OCI-M1 (cell line): Measurements from ENCODE around the gene NFKB2.

ENCODE experiments used
- DNase-seq: peaks from one replicate; lab custom pipeline; 2025; lab: John Stamatoyannopoulos, UW

NFKB2 gene

DNA sequence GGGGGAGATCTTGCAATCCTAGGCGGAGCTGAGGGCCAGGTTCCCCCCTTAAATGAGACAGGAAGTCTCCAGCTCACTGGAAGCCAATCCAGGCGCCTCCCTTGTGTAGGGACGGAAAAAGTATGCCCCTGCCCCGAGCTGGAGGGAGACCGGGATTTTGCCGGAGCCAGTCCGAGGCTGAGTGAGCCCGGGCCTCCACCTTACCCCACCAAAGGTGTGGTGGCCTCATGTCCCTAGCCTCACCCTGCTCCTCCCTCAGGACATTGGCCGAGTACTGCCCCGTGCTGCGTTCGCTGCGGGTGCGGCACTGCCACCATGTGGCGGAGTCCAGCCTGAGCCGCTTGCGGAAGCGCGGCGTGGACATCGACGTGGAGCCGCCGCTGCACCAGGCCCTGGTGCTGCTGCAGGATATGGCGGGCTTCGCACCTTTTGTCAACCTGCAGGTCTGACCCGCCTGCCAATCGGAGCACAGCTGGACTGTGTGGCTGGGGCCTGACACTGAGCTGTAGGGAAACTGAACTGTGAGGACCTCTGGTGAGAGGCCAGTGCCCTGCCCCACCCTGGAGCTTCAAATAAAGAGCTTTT lies 27.1 kb downstream of the NFKB2 start:
- DNase-seq, result peak; percentile 93

DNA sequence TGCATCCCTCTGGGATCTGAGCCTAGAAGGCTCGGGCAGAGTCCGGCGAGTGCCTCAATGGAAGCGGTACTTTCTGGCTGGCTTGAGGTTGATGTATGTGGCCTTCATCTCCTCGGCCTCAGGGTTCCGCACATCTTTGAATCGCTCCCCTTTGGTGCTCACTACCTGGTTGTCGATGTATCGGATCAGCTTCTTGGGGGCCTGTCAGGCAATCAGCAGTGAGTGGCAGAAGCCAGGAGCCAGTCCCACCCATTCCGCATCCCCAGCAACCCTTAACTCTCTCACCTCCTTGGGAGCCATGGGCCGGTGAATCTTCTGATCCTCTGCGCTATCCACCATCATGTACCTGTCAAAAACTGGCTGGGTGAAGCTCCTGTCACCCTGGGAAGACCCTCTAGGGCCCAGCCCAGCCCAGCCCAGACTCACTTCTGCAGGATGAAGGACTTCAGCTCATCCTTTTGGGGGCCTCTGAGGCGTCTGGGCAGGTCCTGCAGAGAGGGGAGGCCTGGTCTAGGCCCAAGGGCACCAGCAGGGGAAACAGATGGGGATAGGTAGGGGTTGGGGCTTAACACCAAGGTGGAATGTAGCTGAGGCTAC lies 28.0 kb downstream of the NFKB2 start:
- no peak for DNase-seq

DNA sequence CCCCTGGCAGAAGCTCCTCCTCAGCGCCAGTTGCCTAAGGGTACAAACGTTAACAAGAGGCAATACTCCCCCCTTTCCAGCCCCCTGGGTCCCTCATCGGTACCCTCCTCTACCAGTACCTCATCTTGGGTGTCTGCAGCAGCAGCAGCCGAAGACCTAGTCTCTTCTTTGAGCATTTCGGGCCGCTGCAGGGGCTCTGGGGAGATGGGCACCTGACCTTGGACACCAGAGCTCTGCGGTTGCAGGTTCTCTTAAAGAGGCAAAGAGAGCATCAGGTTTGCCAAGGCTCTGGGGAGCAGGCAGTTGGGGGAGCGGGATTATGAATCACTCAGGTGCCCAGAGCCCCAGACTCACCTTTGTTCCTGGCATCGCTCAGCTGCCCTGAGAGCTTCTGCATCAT lies 28.6 kb downstream of the NFKB2 start:
- no peak for DNase-seq

DNA sequence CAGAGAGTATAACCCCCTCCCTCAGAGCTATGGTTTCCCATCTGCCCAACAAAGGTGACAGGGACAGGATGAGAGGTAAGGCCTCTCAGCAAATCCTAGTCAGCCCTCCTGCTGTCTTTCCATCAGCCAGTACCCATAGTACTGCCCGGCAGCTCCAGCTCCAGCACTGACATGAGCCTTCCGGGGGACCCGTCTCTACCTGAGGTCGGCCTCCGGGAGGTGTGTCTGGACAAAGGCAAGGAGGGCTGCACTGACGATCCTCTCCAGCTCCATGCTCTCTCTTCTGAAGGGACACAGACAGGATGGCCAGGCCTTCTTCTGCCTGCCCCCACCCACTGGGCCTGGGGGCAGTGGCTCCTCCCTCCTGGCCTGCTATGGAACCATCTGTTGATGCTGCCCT lies 29.4 kb downstream of the NFKB2 start:
- no peak for DNase-seq

DNA sequence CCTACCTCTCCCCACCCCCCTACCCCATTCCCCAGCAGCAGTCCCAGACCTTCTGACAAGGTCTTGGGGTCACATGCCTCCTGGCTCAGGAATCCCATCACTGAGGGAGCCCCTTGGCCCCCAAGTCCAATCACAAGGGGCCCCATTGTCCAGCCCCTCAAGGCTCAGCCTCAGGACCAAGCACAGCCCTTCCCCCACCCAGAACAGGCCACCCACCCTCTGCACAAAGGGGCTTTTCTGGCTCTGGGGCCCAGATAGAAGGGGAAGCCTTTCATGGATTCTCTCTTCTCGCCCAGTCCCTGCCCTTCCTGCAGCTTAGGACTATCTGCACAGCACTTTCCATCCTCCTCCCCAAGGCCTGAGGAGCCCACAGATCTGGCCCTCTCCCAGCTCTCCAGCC lies 29.9 kb downstream of the NFKB2 start:
- DNase-seq, result no peak

DNA sequence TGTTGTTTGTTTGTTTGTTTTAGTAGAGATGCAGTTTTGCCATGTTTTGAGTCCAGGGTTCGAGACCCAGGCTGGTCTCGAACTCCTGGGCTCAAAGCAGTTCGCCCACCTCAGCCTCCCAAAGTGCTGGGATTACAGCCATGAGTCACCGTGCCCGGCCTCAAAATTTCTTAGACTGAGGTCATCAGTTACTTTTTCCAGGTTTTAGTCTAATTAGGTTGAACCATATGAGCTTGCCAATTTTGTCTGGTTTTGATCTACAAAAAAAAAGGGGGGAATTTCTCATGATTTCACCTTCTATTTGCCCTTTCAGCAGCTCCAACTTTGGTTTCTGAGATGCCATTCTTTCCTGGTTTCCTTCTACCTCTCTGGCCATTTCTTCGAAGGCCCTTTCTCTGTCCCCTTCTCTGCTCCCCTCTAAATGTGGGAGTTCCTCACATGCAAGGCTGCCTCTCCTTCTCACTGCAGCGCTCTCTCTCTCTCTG lies 31.3 kb downstream of the NFKB2 start:
- no peak for DNase-seq

DNA sequence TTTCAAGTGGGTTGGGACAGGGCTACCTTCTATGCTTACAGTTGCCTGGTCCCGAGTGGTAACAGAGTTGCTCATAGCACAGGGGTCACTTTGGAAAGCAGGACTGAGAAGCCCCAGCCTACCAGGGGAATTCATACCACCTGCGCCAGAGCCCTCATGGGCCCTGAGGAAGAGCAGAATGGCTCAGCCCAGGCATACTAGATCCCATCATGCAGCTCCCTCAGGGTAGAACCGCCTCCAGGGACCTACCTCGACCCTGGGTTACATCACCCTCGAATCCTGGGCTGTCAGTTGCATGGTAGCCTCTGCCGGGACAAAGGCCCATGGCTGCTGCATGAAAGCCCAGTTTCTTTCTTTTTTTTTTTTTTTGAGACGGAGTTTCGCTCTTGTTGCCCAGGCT lies 34.0 kb downstream of the NFKB2 start:
- DNase-seq, result no peak

DNA sequence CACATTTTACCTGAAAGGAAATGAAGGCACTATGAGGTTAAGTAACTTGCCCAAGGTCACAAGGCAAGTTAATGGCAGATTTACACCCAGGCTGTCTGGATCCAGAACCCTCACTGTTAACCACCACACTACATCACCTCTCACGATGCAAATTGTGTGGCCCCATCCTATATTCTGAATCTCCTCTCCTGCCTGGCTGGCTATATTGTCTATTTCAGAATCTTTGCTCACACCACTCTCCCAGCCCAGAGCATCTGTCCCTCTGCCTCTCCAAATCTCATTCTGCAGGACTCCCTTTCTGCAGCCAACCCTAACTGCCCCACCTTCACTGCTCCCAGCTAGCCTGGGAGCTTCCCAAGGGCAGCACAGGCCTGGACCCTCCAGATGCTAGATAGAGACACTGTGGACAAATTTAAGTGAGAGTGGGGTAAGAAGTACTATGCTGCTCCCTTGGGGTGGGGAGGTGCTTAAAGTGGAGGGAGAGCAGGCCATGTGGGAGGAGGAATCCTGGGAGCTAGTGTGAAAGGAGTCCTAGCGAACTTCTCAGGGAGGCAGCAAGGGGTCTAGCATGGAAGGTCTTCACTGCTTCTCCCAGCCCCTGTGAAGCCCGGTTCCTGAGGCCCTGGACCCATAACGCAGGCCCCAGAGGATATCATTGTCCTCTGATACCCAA lies 36.1 kb downstream of the NFKB2 start:
- peak; percentile 70 for DNase-seq

DNA sequence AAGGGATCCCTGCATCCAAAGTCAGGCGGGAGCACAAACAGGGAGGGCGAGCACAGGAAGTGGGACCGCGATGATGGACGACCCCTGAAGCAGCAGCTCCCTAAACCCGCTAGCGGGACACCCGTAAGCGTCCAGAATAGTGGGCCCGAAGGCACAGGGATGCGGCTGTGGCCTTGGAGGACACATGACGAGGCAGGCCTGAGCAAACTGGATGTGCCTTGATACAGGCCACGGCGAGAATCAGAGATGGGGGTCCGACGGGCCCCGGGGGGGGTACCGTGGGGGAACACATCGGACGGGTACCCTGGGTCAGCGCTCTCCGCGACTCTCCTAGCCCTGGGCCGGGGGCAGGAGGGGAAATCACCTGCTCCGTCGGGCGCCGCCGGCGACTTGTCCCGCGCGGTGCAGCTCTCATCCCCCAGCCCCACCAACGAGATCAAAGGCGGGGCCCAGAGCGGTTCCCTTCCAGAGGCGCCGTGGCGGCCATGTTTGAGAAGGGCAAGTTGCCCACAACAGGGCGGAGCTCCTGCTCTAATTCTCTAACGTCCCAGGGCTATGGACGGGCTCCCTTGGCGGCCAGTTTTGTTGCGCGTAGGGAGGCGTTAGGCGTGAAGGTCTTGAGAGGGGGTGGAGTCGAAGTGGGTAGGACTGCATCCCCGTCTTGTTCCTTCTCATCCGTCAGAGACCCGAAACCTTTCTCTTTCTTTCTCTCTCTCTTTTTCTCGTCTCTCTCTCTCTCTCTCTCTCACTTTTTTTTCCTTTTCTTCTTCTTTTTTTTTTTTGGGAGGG lies 36.9 kb downstream of the NFKB2 start, which contains the start of gene CUEDC2:
Gene CUEDC2, minus strand, starts transcription at position 413 of the 789 bp plus-strand sequence. CDS start 7,386 bp downstream, outside the sequence.
- DNase-seq, result peak; percentile 99

DNA sequence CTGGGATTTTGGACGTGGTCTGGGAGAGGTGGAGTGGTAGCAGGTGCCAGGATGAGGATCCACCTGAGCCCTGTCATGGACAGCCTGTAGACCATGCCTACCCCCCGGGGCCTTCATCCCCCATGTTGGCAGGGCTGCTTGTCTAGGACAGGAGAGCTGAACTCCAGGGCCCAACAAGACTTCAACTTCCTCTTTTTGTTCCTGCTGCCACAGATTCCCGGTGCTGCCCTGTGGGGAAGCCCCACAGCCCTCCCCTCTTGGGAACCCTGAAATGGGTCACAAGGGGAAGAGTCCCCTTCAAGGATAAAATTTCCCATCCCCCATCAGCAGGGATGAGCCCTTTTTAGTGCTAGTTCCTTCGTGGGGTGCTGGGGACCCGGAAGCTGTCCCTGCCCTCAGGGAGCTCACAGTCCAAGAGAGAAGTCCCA lies 38.1 kb downstream of the NFKB2 start:
- DNase-seq, result peak; percentile 75

DNA sequence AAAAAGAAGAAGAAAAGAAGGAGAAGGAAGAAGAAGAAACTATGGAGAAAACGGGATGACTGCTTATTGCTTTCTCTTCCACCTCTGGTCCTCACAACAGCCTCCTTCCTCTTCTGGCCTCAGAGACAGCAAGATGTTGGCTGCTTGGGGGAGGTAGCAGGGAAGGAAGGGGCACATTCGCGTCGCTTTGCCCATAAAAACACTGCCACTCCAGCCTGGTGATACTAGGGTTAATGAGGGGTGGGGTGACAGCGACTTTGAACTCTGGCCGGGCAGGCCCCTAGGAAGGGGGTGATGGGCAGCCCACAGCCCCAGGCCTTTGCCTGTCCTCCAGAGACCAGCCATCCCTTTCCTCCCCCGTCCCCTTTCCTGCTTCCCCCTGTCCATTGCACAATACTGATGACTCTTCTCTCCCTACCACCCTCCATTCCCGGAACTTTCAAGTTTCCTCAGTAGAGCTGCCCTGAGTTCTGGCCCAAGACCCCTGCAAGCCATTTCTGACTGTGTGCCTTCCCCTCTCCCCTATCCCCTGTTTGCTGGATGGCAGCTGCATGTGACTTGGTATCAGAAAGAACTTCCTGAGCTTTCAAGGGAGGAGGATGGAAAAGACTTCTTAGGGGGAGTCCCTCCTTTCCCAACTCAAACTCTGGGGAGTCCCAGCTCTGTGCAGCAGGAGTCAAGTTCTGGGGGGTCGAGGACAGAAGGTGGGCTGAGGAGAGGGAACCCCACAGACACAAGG lies 39.1 kb downstream of the NFKB2 start:
- DNase-seq, result peak; percentile 81

DNA sequence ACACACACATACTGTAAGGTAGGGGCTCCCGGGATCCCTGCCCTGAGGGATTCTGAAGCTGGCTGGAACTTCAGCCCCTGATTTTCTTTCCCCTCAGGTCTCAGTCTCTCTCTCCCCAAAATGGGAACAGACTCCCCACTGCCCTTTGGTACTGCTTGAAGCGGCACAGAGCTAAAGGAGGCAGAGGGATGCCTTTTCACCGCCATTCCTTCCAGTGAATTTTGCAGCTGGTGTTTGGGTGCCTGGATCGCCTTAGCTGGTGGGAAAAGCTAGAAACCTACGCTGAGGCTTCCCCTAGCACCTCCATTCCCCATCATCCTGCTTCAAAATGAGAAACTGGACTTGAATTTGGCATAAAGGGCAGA lies 39.6 kb downstream of the NFKB2 start:
- DNase-seq, result no peak

DNA sequence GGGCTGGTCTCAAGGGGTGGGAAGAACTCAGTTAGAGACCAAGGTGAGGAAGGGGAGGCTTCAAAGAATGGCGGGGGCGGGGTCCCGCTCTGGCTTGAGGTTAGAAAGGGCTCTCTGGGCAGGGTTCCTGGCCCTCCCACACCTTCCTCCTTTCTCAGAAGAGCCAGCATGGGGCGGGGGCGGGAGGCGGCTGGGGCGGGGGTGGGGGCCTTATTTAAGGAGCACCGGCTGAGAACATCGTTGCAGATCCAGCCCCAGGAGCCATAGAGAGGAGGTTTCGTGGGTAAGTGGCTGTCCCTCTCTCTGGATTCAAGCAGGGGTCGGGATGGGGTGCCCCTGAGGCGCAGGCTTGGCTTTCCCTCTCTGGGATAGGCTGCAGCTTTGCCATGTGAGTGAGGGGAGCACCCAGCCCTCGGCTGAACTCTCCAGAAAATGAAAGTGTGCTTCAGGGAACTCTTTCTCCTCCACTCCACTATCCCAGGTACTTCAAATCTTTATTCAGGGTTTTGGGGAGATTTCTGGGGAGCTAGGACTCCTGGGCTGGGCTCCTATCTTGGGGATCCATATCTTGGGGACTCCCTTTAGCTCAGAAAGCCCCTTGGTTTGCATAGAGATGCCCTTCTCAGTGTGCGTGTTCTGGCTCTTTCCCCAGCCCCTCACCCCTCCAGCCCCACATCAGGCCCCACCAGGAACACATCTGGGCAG lies 40.2 kb downstream of the NFKB2 start:
- peak; percentile 92 for DNase-seq

DNA sequence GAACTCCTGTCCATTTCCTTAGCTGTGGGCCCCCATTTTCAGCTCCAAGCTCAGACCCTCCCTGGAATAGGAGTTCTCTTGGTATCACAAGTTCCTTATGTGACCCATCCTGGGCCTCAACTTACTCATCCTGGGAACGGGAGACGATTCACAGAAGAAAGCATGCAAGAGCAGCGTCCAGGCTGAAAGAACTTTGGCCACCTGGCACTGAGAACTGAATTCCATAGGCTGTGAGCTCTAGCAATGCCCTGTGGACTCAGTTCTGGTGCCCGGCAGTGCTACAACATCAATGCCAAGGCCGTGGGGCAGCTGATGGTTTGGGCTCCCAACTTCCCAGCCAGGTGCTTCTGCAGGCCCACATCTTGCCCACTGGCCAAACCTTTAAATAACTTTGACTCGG lies 40.8 kb downstream of the NFKB2 start:
- DNase-seq, result peak; percentile 43

DNA sequence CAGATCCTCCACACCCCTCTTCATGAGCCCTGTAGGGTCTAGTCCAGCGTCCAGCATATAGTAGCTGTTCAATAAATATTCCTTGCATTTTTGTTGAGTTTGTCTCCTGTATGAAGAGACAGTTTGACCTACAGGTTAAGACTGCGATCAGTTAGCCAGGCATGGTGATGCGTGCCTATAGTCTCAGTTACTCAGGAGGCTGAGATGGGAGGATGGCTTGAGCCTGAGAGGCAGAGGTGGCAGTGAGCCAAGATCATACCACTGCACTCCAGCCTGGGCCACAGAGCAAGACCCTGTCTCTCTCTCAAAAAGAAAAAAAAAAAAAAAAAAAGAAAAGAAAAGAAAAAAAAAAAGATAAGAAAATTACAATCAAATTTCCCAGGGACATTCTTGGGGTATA lies 42.0 kb downstream of the NFKB2 start:
- DNase-seq, result no peak

DNA sequence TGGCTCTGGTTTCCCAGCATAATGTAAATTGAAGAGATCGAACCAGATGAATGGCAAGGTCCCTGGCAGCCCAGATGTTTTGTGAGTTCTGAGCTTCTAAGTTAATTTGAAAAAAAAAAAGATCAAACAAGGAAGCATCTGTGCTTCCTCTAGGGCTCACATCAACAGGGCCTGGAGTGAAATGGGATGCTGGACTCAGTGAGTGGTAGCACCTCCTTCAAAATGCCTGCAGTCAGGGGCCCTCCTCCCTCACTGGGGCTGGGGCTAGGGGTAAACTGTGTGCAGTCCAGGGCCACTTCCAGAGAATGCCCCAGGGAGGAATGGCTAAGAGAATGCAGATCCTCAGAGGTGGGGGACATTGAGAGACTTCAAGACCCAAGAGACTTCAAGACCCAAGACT lies 42.9 kb downstream of the NFKB2 start:
- no peak for DNase-seq

DNA sequence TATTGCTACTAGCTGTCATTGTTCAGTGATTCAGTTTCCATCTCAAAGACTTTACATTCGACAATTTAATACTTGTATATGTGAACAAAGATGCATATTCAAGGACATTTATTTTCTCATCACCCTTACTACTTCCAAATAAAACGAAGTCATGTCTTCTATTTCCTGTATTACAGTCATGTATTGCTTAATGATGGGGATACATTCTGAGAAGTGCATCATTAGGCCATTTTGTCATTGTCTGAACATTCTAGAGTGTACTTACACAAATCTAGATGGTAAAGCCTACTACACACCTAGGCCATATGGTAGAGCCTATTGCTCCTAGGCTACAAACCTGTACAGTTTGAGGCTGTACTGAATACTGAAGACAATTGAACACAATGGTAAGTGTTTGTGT lies 49.3 kb downstream of the NFKB2 start:
- DNase-seq, result no peak

DNA sequence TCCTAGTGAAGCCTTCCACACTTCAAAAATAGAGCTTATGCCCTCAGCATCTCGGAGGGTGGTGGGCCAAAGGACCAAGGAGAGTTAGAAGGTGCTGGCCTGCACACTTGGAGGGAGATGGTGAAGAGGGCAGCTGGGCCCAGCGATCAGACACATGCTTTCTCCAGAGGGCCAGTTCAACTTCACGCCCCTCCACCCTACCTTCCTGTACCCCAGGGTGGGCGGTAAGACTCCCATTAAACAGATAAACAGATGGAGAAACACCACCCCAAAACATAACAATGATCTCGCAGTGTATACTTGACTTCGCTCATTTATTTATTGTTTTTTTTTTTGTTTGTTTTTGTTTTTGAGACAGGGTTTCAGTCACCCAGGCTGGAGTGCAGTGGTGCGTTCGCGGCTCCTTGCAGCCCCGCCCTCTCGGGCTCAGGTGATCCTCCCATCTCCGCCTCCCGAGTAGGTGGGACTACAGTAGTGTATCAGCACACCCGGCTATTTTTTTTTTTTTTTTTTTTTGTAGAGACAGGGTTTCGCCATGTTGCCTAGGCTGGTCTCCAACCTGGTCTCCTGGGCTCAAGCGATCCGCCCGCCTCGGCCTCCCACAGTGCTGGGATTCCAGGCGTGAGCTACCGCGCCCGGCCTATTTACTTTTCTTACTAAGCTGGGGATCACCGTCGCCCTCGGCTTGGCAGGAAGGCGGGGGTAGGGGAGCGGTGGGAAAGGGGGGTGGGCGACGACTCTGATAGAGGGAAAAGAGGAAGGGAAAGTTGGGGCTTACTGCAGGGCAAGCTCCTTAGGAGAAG lies 54.0 kb downstream of the NFKB2 start:
- peak; percentile 86 for DNase-seq

DNA sequence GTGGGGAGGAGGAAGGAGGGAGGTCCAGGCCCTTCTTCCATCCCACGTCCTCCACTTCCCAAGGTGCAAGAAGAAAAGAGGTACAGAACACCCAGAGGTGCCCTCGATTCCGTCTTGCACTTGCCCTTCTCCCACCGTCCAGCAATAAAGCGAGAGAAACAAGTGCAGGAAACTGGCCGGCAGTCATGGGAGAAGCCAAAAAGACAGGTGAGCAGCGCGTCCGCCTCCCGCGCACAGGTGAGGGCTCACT lies 54.5 kb downstream of the NFKB2 start:
- DNase-seq, result no peak

DNA sequence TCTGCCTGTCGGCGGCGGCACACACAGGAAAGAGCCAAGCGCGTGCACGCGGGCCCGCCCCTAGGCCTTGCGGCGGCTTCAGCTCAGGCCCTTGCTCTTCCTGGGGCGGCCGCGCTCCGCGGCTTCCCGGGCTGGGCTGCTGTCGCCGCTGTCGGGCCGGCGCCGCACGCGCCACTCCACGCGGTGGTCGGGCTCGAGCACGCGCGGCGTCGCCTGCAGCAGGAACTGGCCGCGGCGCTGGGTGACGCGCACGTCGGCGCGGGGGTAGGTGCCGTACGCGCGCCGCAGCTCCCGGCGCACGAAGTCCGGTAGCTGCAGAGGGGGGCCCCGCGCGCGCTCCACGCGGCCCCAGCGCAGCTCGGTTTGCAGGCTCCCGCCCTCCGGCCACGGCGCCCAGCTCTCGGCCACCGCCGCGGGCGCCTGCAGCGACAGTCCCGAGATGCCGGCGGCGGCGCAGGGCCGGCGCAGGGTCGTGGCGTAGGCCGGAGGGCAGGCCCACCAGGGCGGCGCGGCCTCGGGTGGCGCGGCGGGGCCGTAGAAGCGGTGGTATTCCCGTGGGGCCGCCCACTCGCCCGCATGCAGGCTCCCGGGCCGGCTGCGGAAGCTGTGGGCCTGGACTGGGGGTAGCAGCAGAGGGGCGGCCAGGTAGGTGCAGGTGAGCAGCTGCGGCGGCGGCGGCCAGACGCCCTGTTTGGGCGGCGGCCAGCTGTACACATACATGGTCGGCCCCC lies 55.0 kb downstream of the NFKB2 start:
- peak; percentile 92 for DNase-seq
